Raji (cell line): ENCODE measurements around the gene DPYSL3.

ENCODE experiments used
- POLR2A ChIP-seq: IDR thresholded peaks from 2 replicates; pipeline ENCODE4 v1.6.1; 2011; ENCODE audit warnings: low read depth, low read length, control low read depth; ENCODE audit not compliant: insufficient read depth

DPYSL3 gene

DNA sequence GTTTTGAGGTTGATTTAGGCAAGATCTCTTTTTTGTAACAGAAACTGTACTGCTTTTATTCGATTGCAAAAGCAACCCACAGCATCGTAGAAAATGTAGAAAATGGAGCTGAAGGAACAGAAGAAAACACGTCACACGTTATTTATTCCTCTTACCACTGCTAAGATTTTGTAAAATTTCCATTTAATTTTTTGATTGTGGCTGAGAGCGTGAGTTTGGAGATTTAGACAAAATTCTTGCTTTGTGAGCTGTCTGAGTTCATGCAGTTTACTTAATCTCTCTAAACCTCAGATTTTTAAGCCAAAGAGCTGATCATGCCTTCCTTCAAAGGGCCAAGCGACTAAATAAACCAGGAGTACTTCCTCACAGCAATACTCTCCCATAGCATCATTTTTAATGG is 24.8 kb downstream of the DPYSL3 start:
- no peak for TF ChIP-seq POLR2A

DNA sequence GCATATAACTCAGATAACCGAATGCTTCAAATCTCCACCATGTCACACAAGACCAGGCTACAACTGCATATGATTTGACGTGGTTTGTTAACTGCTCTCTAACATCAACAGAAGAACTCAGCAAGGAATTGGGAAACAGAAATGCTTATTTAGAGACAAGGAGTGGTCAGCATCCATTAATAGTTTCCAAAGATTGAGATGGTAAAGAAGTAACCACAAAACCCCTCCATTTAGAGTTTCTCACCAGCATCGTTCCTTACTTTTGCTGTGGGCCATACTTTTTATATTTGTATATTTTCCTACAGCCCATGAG is 25.2 kb downstream of the DPYSL3 start:
- TF ChIP-seq POLR2A, result no peak

DNA sequence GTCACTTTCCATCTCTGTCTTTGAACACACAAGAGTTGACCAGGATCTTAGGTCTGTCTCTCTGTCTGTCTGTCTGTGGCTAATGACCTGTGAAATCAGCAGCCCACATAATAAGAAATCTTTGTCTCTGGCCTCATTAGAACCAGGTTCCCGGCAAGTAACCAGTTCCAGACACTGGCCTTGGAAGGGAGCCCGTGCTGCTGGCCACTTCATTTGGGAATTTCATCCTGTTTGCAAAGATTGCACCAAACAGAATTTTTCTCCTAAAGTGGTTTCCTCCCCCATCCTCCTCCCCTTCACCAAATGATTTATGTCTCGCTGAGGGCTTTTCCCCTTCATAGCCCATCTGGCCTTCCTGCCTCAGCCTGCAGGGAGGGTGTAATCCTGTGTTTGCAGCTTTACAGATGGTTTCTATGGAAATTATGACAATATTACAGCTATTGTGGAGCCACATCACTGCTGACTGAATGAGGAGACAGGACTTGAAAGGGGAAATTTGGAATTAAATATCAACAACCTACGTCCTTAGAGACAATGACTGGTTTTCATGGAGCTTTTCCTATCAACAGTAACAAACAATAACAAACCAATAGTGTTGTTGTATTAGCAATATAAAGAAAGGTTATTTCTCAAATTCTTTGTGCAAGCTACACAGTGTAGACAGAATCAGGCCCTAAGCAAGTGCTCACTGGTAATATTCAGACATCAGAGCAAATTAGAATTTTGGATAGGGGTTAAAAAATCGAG is 25.7 kb downstream of the DPYSL3 start:
- no peak for TF ChIP-seq POLR2A

DNA sequence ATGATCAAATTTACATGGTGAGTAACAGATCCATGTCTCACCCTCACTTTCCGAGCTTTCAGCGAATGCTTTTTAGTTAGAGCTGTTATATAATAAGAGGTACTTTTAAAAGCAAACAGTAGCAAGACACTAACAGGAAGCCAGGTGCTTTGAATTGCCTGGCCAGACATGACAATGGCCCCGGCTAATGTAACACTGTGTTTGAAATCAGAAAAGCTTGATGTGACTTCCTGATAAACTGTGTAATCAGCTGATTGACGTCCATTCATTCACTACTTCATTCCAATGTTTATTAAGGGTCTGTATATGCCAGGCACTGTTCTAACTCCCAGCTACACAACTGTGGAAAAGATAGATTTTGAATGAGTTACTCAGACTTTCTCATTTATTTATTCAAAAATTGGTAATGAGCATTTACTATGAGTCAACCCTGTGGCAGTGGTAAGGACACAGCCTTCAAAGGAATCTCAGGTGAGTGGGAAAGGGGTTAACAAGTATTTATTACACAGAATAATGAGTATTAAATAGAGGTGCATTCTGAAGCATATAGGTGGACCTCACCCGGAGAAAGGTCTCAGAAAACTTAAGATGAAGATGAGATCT is 26.6 kb downstream of the DPYSL3 start:
- no peak for TF ChIP-seq POLR2A

DNA sequence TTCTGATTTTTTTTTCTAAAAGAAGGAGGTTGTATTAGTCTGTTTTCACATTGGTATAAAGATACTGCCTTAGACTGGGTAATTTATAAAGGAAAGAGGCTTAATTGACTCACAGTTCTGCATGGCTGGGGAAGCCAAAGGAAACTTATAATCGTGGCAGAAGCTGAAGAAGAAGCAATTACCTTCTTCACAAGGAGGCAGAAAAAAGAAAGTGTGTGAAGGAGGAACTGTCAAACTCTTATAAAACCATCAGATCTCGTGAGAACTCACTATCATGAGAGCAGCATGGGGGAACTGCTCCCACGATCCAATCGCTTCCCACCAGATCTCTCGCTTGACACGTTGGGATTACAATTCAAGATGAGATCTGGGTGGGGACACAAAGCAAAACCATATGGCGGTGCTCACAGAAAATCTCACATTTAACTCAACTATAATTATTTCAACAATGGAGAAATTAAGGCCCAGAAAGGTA is 27.1 kb downstream of the DPYSL3 start:
- no peak for TF ChIP-seq POLR2A

DNA sequence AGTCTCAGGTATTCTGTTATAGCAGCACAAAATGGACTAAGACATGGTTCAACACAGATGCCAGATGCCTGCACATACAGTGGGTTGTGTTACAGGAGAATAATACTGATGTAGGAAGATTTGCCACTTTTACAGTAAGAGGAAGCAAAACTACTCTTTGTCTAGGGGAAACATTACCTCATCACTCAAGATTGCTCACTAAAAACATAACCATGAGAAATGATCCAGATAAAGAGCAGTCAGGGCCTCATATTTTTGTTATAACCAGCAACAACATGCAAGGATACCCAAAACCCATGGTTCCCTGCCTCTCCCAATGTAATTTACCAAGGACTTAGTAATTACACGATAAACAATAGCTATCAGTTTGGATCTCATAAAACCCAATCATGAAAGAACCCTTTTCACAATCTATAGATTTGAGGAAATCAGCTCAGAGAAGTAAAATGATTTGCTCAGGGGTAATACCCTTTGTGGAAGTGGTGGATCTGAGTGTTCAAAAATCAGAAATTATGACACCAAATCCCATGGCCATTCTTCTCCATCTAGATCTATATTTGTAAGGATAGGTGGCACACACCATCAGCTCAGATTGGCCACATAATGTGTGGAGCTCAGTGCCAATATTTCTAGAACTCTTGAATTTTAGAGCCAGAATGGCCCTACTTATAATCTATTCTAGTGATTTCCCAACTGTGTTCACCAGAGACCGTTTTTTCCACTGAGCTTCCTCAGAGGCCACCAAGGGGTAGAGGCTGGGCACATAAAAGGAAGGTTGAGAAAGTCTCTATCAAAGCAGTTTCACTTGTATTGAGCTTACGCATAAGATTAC is 27.8 kb downstream of the DPYSL3 start:
- TF ChIP-seq POLR2A, result no peak

DNA sequence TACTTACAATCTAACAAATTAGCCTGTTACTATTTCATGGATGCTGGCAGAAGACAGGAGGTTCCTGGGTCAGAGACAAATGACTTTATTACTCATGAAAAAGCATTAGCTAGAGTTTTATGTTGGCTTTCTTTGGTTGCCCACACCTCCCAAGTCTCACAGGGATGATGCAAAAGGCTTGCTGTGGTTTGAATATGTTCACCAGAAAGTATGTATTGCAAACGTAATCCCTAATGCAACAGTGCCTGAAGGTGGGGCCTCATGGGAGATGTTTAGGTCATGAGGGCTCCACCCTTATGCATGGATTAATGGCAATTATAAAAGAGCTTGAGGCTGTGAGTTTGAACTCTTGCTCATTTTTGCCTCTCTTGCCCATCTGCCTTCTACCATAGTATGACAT is 28.5 kb downstream of the DPYSL3 start:
- TF ChIP-seq POLR2A, result no peak

DNA sequence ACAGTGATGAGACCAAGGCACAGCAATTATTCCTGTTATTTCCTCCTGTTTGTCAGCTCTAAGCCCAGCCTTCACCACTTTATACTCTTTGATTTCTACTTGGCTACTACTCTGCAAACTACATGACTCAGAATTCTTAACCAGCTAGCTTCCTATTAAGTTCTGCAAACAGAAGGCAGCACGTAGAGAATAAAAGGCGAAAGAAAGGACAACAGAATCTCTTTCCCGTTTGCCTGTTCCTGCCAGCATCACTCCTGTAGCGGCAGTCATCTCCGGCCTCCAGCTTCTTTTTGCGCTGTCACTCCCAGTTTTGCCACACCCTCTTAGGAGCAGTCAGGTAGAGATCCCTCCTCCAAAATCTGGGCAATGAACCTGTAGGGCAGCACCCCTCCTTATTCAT is 29.9 kb downstream of the DPYSL3 start:
- TF ChIP-seq POLR2A, result no peak

DNA sequence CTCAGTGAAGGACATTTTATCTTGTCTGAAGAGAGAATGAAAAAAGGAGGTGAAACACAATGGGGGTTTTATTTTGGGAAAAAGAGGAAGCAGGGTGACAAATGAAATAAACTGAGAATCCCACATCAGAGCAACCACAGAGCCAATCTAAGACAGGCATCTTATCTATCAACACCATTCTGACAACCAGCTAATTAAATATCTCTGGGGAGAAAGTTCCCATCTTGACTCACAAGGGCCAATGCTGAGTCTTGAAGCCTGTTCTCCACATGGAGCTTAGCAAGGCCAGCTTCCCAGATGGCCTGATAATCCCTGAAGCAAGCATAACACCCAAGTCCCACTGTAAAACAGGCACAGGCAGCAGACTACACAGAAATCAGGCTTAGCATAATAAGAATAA is 30.4 kb downstream of the DPYSL3 start:
- no peak for TF ChIP-seq POLR2A

DNA sequence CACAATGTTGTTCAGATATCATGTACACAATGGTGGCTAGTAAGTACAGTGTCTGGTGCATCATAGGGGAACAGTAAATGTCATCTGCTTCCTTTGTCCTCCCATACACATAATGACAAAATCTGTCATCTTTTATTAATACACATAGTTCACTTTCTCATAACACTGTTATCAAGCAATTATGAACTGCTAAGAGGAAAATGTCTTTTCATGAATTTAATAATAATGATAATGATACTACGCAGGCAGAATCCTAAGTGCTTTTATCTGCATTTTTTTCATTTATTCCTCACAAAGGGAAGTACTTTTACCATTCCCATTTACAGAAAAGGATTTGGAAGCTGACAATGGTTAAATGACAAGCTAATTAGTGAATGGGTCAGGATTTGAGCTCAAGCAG is 35.7 kb downstream of the DPYSL3 start:
- TF ChIP-seq POLR2A, result no peak

DNA sequence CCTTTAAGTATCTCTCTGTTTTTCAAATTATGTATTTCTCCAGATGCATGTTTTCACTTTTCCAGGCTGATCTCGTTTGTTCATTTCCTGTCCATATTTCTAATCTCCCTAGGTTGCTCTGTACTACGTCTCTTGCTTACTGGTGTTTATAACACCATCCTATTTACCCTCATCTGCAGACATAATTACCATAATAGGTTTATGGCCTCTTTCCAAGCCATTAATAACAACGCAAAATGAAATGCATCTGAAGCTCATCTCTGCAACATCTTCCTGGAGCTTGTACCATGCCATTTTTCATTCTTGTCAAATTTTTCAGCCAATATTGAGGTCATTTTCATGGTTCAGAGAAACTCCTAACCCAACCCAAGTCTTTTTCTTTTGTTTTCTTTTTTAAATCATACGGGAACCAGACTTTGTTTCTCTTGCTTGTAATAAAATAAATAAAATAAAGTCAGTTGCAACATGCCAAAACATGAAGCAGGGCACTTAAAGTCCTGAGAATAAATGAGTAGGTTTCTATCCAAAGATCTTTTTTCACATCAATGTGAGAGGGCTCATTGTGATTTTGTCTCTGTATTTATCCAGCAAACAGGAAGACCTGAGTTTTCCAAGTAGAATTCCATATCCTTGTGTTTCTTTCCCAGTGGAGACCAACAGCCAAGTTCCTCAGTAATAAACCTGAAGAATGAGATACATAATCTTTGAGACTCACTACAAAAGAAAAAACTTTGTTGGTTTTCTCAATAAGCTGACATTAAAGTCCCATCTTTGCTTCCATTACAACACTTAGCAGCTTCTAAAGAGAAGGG is 37.0 kb downstream of the DPYSL3 start:
- no peak for TF ChIP-seq POLR2A

DNA sequence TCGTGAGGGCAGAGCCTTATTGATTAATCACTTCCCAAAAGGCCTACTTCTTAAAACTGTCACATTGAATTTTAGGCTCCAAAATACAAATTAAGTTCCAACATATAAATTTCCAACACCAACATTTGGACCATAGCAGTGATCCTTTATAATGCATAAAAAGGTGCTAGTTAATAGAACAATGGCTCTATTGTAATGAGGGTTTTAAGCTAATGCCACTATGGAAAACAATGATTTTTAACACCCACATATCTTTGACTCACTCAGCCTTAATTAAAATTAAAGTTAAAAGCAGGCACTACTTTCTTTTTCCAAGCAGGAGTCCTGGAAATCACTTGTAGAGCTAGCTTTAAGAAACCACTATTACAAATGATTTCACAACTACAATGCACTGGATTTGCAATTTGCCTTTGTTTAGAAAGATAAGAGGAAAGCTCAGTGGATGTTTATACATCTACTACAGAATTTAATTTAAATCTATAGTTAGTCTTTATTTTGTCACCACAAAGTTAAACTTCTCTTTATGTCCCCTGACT is 41.8 kb downstream of the DPYSL3 start:
- no peak for TF ChIP-seq POLR2A

DNA sequence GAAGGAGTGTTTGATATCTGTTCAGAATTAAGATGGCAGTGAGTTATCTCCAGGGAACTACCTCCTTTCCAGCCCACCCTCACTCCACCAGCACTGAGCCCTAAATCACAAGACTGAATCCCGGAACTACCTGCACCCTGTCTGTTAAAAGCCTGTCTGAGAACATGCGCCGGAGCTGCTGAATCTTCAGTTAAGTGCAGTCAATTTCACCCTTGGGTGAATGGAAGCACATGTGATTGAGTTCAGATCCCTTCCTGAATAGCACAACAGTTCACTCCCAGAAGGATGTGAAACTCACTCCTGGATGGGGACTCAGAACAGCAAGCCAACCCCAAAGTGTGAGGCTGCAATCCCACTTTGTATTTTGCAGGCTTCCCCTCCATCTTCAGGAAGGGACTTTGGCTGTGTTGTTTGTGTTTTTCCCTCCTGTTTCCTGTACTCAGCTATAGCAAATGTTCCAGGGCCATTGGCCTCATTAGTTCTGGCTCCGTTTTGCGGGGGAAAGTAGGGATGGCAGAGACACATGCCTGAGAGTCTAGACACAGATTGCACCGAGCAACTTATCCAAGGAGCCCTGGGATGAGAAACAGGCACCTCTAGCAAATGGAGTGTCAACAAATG is 43.4 kb downstream of the DPYSL3 start:
- TF ChIP-seq POLR2A, result no peak

DNA sequence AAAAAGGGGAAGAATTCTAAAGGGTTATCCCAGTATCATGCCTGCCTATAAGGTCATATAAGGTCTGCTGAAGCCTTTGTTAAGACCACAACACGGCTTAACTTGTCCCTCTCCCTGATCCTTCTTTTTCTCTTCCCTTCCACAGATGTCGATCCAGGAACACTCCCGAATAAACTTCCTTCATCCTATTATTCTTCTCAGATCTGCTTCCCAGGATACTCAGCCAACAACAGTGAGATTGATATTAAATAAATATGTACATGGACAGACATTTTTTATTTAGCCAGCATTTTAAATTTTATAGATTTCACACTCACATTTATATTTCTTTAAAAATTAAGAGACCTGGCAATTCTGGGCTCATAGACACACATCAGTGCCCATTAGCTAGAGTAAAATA is 44.1 kb downstream of the DPYSL3 start:
- no peak for TF ChIP-seq POLR2A
